GM12801 (cell line): ENCODE results near the gene APLN.

ENCODE experiments used
- TF ChIP-seq, protein P1 (sequence below): IDR thresholded peaks from one replicate; pipeline ENCODE4 v1.5.1; 2011; ENCODE audit warnings: control low read depth; ENCODE audit not compliant: insufficient read length; ENCODE audit errors: extremely low read depth

APLN gene

DNA sequence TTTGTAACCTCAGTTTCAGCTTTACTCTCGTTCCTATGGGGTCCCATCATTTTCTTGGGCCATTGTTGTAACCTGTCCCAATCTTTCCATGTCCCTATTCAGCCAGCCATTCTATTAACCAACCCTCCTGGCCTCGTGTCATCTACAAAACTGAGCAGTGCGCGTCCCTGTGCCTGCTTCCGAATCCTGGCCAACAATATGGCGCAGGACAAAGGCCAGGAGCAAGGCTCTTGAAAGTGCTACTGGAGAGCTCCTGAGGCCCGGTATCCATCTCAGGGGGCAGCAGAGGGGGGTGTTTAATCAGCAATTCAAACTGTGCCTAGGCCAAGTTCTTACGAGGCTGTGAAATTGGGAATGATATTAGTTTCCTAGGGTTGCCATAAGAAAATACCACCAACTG, 41.2 kb upstream of the APLN start:
- TF ChIP-seq, protein P1, sequence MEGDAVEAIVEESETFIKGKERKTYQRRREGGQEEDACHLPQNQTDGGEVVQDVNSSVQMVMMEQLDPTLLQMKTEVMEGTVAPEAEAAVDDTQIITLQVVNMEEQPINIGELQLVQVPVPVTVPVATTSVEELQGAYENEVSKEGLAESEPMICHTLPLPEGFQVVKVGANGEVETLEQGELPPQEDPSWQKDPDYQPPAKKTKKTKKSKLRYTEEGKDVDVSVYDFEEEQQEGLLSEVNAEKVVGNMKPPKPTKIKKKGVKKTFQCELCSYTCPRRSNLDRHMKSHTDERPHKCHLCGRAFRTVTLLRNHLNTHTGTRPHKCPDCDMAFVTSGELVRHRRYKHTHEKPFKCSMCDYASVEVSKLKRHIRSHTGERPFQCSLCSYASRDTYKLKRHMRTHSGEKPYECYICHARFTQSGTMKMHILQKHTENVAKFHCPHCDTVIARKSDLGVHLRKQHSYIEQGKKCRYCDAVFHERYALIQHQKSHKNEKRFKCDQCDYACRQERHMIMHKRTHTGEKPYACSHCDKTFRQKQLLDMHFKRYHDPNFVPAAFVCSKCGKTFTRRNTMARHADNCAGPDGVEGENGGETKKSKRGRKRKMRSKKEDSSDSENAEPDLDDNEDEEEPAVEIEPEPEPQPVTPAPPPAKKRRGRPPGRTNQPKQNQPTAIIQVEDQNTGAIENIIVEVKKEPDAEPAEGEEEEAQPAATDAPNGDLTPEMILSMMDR = no peak

DNA sequence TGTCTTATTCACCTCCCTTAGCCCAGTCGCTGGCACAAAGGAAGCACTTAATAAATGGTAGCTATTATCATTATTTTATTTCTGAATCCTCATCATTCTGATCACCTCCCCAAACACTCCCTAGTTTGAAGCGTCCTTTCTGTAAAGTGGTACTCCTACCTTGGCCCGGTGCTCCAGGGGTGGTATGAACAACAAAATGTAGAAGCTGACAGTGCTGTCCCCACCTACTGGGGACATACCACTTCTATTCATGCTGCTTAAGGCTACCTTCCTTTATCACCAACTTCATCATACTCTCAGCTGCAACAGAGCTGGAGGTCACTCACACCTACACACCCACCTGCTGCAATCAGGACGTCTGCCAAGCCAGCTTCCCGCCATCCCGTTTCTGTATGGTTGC, 40.8 kb upstream of the APLN start:
- TF ChIP-seq, protein P1 = no peak

DNA sequence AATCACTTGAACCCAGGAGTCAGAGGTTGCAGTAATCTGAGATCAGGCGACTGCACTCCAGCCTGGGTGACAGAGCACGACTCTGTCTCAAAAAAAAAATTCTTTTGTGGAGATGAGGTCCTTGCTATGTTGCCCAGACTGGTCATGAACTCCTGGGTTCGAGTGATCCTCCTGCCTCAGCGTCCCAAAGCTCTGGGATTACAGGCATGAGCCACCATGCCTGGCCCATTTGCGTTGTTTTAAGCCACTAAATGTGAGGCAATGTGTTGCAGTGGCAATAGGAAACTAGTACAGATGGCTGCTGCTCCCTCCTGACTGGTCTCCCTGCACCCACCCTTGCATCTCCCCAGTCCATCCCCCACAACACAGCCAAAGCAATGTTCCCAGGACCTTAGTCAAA, 40.0 kb upstream of the APLN start:
- TF ChIP-seq, protein P1 = no peak

DNA sequence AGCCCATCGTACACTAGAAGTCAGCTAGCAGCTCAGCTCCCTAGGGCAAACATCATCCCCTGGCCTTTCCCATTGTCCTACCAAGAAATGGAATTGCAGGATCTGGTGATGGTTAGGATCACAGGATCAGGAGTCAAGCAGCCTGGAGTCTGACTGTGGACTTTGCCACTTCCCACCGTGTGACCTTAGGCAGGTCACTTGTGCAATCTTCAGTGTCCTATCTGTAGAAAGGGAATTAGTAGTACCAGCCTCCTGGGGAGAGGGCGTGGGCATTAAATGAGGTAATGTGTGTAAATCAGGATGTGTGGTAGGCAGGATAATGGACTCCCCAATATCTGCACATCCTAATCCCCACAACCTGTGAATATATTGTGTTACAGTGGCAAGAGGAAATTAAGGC, 38.6 kb upstream of the APLN start:
- TF ChIP-seq, protein P1 = no peak

DNA sequence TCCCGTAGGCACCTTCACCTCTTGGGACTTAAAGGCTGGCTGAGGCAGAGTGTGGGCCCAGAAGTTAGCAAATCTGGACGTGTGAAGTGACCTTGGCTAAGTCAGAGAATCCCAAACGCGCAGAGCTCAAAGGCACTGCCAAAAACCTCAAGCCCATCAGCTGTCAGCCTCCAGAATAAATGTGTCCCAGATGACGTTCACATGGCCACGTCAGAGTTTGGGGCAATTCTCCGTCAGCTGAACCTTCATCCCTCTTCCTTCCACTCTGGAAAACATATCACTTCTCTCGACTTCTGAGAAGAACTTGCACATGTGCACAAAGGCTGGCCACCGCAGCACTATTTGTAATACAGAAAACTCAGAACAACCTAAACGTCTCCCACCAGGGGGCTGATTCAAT, 35.7 kb upstream of the APLN start:
- TF ChIP-seq, protein P1 = no peak

DNA sequence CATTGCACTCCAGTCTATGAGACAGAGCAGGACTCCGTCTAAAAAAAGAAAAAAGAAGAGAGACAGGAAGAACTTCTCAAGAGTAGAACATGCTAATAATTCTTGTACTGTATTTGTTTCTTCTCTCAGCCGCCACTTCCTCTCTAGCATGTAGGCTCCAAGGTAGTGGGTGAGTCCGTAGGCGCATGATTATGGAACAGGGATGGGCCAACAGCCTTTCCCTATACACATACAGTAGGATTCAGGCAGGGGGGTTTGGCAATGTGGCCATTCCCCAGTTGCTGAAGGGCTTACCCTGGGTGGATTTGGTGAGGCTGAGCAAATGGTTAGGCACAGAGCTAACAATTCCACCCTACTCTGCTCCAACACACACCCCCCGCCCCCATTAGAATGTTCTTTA, 35.0 kb upstream of the APLN start:
- TF ChIP-seq, protein P1 = no peak

DNA sequence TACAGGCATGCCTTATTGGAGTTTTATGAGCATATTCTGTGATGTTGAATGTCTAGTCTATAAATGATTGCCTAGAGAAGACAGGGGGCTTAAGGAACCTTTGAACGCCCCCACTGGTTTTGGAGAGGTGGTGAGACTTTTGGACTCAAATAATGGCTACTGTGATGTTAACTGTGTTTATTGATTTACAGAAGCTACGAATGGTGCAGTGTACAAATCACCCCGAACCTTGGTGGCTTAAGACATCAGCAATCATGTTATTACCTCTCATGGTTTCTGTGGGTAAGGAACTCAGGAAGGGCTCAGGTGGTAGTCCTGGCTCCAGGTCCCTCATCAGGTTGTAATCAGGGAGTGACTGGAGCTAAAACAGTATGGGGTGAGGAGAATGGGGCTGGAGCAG, 33.3 kb upstream of the APLN start:
- TF ChIP-seq, protein P1 = no peak

DNA sequence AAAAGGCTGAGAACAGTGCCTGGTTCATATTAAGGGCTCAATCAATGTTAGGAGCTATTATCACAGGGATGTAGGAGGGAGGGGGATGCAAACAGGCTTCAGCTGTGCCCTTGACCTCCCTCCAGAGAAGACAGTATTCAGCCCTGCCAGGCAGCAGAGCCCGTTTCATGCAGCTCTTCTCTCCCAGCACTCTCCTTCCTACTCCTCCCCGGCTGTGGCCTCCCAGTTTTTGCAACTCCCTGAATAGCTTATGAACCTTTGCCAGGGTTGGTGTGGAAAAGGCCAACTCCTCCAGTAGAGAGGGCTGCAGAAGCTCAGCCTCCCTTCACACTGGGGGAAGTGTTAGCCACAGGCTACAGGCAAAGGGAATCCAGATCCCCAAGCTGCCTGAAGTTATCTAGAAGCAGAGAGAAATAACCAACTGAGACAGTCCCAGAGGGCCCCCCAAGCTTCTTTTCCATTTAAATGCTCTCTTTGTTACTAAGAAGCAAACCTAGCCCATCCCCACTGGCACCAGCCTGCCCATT, 31.7 kb upstream of the APLN start:
- TF ChIP-seq, protein P1 = no peak
